ENCODE data around the gene ACSL4.
A peak's percentile ranks its signal among the peaks of the same experiment; 100 is the strongest.
"Not testable (repeated sequence)": the region's sequence is repeated elsewhere in the genome, so short reads cannot be mapped to it uniquely, and the experiment has no call there.

ACSL4 gene

DNA sequence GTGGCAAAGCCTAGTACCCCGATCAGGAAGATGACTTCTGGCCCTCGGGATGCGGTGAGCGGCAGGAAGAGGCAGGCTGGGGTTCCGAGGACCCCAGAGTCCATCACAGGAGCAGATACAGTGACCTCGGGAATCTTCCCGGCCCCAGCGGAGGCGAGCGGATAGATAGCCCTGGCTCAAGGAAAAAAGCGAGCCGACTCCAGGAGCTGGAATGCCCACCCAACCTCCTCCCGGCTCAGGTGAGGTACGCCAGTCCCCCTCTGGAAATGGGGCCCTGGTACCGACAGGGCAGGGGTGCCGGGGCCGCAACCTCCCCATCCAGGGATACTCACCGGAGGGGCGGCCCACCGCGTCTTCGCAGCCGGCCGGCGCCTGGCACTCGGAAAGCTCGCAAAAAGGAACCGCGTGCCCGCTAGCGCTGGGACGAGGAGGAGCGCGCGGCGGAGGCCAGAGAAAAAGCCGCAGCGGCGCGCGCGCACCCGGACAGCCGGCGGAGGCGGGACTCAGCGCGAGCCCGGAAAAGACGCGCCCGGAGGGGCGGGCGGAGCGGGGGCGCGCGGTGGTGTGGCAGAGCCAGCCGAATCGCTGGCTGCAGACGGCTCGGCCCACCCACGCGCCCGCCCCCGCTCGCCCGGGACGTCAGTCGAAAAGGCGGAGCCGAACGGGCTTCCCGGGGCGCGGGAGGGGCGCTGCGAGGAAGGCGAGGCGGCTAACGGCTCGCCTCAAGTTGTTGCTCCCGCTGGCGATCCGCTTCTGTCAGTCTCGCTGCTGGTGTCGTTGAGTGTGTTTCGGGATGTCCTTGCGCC is at the start of gene ACSL4:
Gene ACSL4, minus strand, starts transcription at position 451 of the 806 bp plus-strand sequence. CDS start 49,894 bp downstream, outside the sequence.
- peak; percentile 90 for DNase-seq

DNA sequence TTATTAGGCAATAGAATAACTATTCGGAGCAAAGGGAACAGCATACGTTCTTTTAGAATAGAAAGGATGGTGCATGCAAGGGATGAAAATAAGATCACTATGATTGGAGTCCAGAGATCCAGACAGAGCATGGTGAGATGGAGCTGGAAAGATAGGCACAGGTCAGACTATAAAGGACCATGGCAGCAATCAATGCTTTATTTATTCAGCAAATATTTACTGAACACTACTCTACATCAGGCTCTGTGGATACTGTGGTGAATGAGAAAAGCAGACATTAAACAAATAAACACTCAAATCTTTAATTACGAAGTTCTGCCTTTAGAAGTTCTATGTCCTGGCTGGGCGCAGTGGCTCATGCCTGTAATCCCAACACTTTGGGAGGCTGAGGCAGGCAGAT is 44.7 kb upstream of the ACSL4 start:
- no peak for DNase-seq

DNA sequence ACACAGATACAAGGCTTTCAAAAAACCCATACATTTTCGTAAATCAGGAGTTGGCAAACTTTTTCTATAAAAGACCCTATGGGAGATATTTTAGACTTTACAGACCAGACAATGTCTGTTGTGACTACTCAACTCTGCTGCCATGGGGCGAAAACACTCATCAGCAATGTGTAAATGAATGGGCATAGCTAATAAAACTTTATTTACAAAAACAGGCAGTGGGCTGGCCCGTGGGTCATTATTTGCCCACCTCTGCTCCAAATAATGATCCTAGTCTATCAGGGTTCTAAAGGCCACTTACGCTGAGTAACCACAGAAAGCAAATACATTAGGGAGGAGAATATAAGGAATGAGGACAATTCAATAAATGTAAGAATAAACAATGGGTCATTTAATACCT is 43.9 kb upstream of the ACSL4 start:
- DNase-seq = no peak

GRCh38 chrX:109776432-109776831 is 43.4 kb upstream of the ACSL4 start:
- DNase-seq = no peak

DNA sequence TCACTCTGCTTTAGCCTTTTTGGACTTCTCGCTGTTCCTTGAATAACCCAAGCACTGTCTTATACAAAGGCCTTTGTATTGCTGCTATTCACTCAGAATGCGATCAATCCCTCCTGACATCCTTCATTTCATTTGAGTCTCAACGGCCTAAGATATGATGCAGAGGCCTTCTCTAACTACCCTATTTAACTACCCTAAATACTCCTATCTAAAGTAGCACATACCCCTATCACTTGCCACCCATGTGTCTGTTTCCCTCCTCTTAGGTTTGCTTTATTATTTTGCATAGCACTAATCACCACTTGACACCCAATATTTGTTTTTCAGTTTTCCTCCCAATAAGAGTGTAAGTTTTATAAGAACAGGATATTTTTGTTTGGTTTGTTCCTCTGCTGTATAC is 42.3 kb upstream of the ACSL4 start:
- no peak for DNase-seq

GRCh38 chrX:109774706-109775105 is 41.6 kb upstream of the ACSL4 start:
- peak; percentile 26 for DNase-seq

GRCh38 chrX:109774136-109774535 is 41.1 kb upstream of the ACSL4 start:
- DNase-seq = no peak

DNA sequence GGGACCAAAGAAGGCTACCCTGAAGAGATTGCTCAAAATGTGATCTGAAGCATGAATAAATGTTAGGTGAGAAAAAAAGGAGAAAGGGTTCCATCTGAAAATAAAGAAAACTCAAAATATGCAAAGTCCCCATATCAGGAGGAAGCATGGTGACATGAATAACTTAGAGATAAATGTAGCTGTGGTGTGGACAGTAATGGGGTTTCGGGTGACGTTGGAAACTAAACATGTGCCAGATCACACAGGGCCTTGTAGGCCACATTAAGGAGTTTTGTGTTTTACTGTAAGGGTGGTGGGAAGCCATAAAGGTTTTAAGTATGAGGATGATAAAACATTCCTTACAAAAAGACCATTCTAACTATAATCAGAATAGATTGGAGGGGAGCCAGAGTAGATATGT is 40.3 kb upstream of the ACSL4 start:
- no peak for DNase-seq

GRCh38 chrX:109770780-109771179 is 37.7 kb upstream of the ACSL4 start:
- no peak for DNase-seq

GRCh38 chrX:109760922-109761250 is 27.8 kb upstream of the ACSL4 start:
- DNase-seq = no peak

GRCh38 chrX:109760209-109760921 is 27.3 kb upstream of the ACSL4 start:
- DNase-seq = no peak

DNA sequence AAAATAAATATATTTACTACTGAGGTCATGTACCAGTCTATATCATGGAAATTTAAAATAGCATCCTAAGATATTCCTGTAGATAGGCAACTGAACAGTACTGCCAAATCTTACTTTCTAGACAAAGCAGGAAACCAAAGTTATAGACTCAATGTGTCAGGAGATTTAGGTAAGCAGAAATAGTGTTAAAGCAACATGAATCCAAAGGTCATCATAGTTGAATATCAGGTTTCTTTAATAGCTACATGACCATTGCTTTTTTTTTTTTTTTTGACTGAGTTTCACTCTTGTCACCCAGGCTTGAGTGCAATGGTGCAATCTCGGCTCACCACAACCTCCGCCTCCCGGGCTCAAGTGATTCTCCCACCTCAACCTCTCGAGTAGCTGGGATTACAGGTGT is 20.2 kb upstream of the ACSL4 start:
- DNase-seq = no peak

GRCh38 chrX:109751698-109752097 is 18.6 kb upstream of the ACSL4 start:
- no peak for DNase-seq

- no peak for DNase-seq
Measured at GRCh38 chrX:109749207-109749606, 16.1 kb upstream of the ACSL4 start.

- no peak for DNase-seq
Measured at GRCh38 chrX:109747681-109748080, 14.6 kb upstream of the ACSL4 start.

DNA sequence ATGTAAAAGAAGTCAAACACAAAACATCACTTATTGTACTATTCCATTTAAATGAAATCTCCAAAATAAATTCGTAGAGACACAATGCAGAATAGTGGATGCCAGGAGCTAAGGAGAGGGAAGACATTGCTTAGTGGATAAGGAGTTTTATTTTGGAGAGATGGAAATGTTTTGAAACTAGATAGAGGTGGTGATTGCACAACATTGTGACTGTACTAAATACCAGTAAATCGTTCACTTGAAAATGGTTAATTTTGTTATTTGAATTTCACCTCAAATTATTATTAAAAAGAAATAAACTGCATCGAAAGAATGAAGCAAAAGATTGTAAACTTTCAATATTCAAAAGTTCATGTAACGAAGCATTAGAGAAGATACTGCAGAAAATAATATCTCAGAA is 9.7 kb upstream of the ACSL4 start:
- DNase-seq = no peak

- DNase-seq = not testable (repeated sequence)
Measured at GRCh38 chrX:109740896-109741295, 7.8 kb upstream of the ACSL4 start.

DNA sequence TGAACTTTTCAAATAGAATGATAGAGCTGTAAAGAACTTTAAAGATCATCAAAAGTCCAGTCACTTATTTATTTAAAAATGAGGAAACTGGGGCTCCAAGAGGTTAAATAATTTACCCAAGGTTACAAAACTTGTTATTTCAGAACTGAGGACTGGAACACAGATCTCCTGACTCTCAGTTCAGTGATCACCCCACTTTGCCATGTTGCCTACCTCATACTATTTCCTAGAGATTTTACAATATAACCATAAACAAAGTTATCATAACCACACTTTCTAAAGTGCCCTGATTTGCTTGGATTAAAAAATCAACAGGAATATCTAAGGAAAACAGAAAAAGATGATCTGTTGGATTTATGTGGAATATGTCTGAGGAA is 7.4 kb upstream of the ACSL4 start:
- DNase-seq = no peak

GRCh38 chrX:109739625-109740432 is 6.8 kb upstream of the ACSL4 start:
- DNase-seq = no peak

DNA sequence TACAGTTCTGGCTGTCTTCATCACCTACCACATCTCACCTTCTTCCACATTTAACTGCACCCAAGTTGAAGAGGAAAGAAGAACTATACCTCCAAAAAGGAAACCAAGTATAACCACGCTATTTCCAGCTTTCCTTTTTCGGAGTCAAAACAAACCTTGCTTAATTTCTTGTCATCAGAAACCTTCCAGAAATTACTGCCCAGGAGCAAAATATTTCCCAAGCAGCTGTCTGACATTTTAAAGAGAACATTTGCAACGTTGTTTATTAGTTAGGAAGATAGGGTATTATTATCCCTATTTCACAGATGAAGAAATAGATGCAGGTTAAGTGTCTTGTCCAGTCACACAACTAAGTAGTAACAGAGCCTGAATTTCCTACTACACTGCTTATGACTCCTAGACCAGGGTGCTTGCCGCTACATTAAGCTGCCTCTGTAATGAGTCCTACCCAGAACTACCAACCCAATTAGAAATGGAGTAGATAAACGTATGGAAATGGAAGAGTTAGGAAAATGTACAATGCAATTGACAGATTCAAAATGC is 2.2 kb upstream of the ACSL4 start:
- no peak for DNase-seq

GRCh38 chrX:109733613-109734083 is 591 bp upstream of the ACSL4 start:
- DNase-seq = no peak

DNA sequence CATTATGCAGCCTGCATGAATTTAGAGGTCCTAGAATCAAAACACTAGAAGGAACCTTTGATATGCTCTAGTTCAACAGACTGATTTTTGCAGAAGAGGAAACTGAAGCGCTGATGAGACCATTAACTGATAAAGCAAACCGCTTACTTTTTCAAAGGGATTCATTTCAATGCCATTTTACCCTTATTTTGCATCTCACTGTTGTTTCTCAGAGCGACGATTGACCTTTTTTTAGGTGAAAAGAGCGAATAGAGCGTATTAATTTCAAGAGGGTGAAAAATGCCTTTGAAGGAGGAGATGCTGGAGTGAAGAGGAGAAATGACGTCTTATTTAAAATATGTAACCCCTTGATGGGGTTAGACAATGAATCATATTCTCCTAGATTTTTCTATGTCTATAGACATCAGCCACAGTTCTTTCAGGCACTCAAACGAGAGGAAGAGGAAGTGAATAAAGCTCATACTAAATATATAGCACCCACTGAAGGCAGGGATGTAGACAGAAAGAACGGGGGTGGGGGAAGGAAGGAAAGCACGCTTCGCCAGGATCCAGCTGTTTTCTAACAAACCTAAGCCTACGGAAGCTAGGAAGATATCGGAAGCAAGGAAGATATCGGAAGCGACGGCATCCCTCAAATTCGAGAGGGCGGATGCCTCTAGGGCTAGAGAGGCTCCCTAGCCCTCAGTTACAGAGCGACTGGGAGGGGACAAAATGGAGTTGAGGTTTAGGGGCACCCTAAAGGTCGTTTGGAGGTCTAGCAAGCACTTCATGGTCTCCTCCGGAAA is 848 bp downstream of the ACSL4 start:
- peak; percentile 23 for DNase-seq

- no peak for DNase-seq
Measured at GRCh38 chrX:109728173-109728535, 4.9 kb downstream of the ACSL4 start.

All from activated CD4-positive, alpha-beta T cell treated with anti-CD3 and anti-CD28 coated beads, Interleukin-2, Interleukin-6, amounts not matched to agents 100 ng/mL and 50 ng/mL, durations not matched to agents 16 hours and 8 hours (primary cell).